LNCaP clone FGC (cell line): ENCODE measurements around the gene R3HDM2.

ENCODE experiments used
- DNase-seq: peaks from one replicate; pipeline ENCODE4 v3.0.0-alpha.2; 2011; ENCODE audit warnings: low read depth
- H3K4me3 ChIP-seq: 2 replicates; pipeline ENCODE4 v1.5.1; 2011; ENCODE audit warnings: mild to moderate bottlenecking, low read depth, low read length, control low read depth
- CTCF ChIP-seq: IDR thresholded peaks from 2 replicates; pipeline ENCODE4 v1.5.1; 2012; ENCODE audit warnings: mild to moderate bottlenecking; ENCODE audit not compliant: control insufficient read depth, insufficient read depth; ENCODE audit errors: extremely low read depth

R3HDM2 gene

GRCh38 chr12:57248934-57249742 lies 181.7 kb downstream of the R3HDM2 start:
- TF ChIP-seq CTCF: no peak
- DNase-seq: no peak
- H3K4me3 ChIP-seq: no peak overlapping the region

GRCh38 chr12:57247041-57247440 lies 183.8 kb downstream of the R3HDM2 start:
- TF ChIP-seq CTCF: no peak
- no peak overlapping the region for H3K4me3 ChIP-seq
- no peak for DNase-seq

DNA sequence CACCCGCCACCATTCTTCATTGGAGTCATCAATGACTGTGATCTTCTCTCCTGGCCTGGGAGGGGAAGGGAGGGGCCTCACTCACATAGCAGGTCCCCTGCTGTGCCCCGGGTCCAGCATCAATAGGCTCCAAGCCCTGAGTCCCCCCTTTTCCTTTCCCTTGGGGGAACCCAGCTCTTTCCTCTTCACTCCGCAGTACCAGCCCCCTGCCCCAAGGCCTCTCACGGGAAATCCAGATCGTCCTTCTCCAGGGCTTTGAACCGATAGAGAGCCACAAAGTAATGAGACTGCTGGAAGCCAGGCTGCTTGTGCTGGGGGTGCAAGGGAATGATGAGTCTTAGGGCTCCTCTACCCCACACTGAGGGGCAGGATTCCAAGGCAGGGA lies 186.5 kb downstream of the R3HDM2 start:
- no peak for TF ChIP-seq CTCF
- DNase-seq: no peak
- no peak overlapping the region for H3K4me3 ChIP-seq

- peak; percentile 84 for TF ChIP-seq CTCF
- H3K4me3 ChIP-seq: peak overlapping the region; percentile 52
- DNase-seq: no peak
Measured at GRCh38 chr12:57243521-57244311, 187.1 kb downstream of the R3HDM2 start.

- peak; percentile 69 for TF ChIP-seq CTCF
- peak; percentile 72 for DNase-seq
- H3K4me3 ChIP-seq: peak overlapping the region; percentile 52
Measured at GRCh38 chr12:57242691-57243454, 188.0 kb downstream of the R3HDM2 start.

- no peak for DNase-seq
- TF ChIP-seq CTCF: peak; percentile 5; the same call in 1 of the 2 replicates
- peak overlapping the region; percentile 52 for H3K4me3 ChIP-seq
Measured at GRCh38 chr12:57242329-57242690, 188.5 kb downstream of the R3HDM2 start.
